B cell (primary cell): ENCODE results near the gene PLPP7.

Source experiments
- CTCF ChIP-seq: fragments of 200-600 bp; IDR thresholded peaks from one replicate; pipeline ENCODE4 v1.8.0; 2022; ENCODE audit warnings: antibody characterized with exemption, mild to moderate bottlenecking
- EZH2 ChIP-seq: IDR thresholded peaks from 2 replicates; pipeline ENCODE4 v1.6.1; 2012; ENCODE audit warnings: borderline replicate concordance, low read depth, mild to moderate bottlenecking, moderate library complexity, low read length; ENCODE audit not compliant: insufficient read depth, poor library complexity, severe bottlenecking

- no peak for TF ChIP-seq CTCF
- TF ChIP-seq EZH2 = no peak
Measured at GRCh38 chr9:131346559-131346958, 57.0 kb downstream of the PLPP7 start.
